GM19467 (cell line): Measurements from ENCODE around the gene PLEK.
"Not testable (repeated sequence)": the region's sequence is repeated elsewhere in the genome, so short reads cannot be mapped to it uniquely, and the experiment has no call there.

ENCODE experiments used
- ATAC-seq: cut with Tn5 transposase; IDR thresholded peaks from one replicate; pipeline ENCODE4 v1.9.1; 2021; ENCODE audit warnings: mild to moderate bottlenecking, moderate library complexity; ENCODE audit not compliant: unreplicated experiment

PLEK gene

DNA sequence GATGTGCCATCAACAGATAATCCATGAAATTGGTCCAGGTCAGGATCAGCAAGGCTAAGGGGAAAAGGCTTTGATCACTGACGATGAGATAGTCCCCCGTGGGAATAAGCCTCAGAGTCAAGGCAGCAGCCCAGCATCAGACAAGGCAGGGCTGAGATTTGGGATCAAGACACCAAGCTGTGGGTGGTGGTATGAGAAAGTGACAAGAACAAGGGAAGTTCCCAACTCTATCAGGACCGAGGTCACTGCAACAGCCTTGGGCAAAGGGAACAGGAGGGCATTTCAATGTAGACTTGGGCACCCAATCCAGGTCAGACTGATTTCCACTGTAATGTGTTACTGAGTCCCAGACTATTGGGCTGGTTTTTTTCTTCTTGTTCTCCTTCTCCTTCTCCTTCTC is 18.7 kb downstream of the PLEK start:
- no peak for ATAC-seq

DNA sequence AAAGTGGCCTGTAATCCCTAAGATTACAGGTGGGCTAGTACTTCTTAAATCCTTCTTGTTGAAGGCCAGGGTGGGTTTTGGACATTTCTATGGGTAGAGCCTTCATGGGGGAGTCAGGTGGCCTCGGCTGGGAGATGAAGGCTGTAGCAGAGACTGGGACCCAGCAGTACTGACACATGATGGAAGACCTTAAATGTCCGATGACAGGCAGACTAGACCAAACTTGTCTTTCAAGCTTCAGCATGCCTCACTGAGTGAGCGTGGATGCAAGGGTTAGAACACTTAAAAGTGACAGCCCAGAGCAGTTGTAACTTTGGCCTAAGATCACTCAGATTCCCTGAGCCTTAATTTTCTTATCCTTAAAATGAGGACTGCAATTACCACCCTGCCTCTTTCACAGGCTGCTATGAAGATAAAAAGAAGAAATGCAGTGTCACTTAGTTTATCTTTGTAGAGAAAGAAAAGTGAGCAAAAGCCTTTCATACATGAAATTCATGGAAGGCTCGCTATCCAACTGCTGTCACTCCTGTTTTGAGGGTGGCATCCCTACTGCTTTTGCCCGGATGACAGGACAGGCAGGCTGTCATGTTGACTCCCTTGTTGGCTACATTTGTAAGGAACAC is 19.5 kb downstream of the PLEK start:
- no peak for ATAC-seq

DNA sequence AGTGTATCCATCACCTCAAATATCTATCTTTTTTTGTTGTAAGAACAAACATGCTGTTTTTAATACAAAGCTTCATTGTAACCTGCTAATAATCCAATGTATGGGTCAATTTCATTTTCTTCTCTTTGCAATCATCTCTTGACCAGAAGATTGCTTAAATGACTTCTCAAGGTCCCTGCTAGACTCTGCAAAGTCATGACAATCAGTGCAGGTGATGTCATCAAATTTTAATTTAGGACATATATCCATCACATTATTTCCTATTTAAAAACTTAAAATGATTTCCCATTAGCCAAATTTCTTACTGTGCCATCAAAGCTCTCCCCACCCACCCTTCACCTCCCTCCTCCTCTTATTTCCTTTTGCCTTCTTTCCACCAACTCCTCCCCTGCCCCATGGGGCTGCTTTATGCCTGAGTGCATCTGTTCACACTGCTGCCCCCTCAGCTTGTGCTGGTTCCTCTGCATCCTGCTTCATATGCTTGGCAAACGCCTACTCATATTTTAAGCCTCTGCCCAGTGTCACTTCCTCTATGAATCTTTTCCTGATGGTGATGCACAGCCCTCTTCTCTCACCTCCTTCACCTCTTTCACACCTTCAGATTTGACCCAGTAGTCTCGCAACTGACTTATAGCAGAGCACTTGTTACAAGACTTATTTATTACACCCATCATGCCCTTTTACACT is 20.3 kb downstream of the PLEK start:
- peak; percentile 53 for ATAC-seq

DNA sequence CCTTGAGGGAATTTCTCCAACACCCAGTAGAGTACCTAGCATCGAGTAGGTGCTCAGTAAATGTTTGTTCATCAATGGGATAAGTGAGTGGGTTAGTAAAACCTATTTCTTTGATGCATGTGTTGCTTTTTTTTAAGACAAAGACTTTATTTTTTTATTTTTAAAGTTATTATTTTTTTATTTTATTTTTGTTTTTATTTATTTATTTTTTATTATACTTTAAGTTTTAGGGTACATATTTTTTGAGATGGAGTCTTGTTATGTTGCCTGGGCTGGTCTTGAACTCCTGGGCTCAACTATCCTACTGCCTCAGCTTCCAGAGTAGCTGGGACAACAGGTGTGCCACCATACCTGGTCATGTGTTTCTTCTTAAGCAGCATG is 20.8 kb downstream of the PLEK start:
- ATAC-seq, result no peak

DNA sequence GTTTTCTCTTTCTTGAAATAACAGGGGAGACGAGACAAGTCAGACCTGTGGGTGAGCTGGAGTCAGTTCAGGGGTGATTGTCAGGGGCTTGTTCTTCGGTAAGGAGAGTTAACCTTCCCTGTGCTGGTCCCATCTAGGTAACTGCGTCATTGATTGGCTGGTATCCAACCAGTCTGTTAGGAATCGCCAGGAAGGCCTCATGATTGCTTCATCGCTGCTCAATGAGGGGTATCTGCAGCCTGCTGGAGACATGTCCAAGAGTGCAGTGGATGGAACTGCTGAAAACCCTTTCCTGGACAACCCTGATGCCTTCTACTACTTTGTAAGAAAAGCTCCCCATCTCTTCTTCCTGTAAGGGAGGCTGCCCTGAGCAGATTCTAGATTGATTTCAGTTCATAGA is 21.3 kb downstream of the PLEK start:
- no peak for ATAC-seq

DNA sequence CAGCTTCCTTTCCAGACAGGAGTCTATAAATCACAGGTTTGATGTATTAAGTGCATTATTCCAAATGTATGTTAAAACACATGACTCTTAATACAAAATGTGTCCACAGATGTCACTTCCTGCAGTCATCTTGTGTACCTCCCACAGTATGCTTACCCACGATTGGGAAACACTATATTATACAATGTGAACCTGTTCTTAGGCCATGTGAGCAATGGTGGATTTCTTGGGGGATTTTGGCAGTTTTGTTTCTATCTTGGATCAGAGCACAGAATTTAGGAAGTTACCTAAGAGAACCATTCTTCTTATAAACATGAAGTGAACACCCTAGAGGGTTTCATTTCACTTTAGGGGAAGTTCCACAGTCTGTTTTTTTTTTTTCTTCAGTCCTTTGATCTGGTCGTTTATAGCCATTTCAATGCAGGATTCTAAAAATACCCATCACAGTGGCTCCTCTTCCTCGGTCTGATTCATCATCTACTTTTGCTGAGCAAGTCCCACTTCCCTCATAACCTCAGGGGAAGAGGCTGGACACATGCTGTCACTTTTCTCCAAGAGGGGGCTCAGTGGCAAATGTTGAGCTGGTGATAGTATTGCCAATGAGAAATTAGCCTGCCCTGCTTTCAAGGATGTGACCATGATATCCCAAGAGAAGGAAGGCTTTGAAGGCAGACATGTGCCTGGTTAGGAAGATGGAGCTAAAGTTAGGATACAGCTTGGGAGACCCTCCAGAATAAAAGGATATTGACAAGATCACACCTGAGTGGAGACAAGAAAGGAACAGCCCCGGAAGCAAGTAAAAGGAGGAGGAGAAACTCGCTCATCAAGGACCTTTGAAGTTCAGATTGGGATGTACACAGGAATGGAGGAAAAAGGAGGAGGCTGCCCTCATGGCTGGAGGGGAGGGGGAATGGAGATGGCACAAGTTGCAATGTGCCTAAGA is 22.6 kb downstream of the PLEK start:
- no peak for ATAC-seq

DNA sequence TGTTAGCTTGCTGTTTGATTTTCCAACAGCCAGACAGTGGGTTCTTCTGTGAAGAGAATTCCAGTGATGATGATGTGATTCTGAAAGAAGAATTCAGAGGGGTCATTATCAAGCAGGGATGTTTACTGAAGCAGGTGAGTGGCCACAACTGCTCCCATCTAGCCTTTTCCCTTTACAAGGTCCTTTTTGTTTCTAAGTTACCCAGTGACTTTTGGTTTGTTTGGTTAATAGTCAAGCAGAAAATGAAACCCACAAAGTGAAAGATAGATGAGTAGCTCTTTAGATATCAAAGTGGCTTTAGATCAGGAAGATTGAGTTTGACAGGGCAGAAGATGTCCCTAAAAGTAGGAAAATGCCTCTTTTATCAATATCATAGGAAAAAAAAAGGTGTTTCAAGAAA is 23.3 kb downstream of the PLEK start:
- ATAC-seq, result no peak

DNA sequence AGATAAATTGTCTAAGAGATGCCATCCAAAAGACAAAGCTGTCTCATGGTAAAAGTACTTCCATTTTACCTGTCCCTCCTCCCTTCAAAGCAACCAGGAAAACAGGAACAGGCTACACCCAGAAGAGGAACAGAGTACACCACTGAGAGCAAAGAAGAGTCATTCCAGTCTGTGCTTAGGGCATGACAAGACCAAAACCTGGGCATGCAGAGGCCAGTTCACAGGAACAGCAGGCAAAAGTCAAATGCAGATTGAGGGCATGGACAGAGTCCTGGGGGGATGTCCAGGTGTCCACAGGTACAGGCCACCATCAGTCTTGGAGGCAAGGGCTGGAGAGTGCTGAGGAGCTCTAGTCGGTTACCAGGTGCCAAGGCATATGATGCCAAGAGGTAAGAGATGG is 23.7 kb downstream of the PLEK start:
- ATAC-seq, result no peak

DNA sequence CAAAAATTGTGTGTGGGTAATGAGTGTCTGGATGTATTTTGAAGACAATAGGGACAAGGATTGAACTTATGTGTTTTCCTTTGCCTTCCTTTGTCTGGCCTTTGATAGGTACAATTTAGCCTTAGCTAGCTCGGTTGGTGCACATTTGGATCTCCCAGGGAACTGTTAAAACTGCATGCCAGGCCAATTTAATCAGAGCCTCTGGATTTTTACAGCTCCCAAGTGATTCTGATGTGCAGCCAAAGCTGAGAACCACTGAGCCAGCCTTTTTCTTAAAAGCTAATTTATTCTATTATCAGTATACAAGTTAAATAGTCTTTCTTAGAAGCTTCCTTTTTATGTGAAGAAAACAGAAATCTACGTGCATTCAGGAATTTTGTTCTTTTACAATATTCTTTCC is 25.0 kb downstream of the PLEK start:
- no peak for ATAC-seq

DNA sequence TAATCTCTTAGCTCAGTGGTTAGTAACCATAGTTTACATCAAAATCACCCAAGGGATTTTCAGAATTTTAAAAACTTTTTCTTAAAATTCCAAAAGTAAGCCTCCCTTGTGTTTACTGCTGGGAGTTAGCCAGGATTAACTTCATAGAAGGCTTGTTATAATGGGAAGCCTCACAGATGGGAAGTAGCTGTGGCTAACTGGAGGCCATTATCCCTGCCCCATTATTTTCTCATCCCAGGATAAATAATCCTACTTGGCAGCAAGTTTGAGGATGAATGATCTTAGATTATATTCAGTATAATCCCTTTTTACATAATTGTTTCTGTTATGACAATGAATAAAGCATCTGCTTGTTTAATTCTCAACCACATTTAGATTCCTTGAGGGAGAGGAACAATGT is 25.5 kb downstream of the PLEK start:
- no peak for ATAC-seq

DNA sequence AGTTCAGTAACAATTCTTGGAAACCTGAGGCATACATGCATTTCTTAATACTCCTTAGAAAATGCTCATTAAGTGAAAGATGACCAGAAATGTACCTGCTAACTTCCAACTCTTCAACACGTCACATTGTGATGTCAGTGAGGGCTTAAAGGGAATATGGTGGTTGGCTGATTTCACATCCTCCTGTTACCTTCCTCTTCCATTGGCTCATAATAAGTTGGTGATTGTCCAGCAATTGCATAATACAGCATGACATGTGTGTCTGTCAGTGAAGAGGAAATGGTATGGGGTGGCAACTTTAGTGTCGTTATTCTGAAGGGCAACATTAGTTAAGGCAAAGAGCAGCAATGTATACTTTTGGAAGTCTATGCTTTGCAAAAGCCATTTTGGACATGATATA is 26.0 kb downstream of the PLEK start:
- no peak for ATAC-seq

DNA sequence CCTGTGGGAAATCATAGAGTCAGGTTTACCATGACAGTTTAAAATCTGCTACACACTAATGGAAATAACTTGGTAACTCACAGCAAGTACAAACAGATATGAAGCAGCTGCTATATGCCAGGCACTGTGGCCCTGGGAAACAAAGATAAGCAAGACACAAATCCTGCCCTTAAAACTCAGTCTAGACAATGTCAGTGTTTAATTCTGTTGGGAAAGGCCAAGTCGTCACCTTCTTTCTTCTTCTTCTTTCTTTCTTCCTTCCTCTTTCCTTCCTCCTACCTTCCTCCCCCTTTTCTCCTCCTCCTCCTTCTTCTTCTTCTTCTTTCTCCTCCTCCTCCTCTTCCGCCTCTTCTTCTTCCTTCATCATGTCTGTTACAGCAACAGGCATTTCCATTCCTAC is 26.8 kb downstream of the PLEK start:
- ATAC-seq, result no peak

DNA sequence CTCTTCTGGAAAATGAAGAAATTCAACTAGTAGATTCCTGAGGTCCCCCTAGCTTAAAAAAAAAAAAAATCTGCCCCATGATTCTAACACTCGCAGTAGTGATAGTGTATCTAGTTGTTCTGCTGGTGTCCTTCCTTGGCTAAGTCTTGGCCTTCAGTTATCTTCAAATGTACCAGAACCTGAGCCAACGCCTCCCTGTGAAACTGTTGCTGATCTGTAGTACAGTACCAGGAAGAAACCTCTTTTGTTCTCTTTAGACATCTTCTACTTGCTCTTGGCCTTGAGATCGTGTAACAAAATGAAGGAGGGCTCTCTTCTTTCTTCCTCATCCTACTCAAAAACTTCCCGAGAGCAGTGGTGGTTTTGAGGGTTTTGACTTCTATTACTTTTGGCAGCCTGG is 31.0 kb downstream of the PLEK start:
- no peak for ATAC-seq

DNA sequence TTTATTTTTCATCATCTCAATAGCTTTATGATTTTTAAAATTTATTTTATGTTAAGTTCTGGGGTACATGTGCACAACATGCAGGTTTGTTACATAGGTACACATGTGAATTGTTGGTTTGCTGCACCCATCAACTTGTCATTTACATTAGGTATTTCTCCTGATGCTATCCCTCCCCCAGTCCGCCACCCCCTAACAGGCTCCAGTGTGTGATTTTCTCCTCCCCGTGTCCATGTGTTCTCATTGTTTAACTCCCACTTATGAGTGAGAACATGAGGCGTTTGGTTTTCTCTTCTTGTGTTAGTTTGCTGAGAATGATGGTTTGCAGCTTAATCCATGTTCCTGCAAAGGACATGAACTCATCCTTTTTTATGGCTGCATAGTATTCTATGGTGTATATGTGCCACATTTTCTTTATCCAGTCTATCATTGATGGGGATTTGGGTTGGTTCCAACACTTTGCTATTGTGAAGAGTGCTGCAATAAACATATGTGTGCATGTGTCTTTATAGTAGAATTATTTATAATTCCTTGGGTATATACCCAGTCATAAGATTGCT is 32.7 kb downstream of the PLEK start:
- ATAC-seq, result not testable (repeated sequence)

DNA sequence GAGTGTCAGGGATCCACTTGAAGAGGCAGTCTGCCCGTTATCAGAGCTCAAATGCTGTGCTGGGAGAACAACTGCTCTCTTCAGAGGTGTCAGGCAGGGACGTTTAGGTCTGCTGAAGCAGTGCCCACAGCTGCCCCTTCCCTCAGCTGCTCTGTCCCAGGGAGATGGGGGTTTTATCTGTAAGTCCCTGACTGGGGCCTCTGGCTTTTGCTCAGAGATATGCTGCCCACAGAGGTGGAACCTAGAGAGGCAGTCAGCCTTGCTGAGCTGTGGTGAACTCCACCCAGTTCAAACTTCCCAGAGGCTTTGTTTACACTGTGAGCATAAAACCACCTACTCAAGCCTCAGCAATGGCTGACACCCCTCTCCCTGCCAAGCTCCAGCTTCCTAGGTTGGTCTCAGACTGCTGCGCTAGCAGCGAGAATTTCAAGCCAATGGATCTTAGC is 38.1 kb downstream of the PLEK start:
- no peak for ATAC-seq

DNA sequence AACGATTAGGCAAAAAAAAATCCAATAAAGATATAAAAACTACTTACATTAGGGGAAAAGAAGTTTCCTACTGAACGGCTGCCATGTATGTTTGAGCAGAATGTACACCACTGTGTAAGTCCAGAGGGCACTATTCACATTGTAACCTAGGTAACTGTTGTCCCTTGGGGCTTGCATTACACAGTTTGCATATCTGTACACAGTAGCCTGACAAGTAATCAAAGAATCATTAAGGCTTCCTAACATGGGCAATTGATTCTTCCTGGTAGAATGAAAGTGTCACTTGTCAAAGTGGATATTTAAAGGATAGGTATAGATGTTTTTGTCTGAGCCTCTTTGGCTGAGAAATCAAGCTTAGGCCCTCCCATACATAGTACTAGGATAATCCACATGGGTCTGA is 39.1 kb downstream of the PLEK start:
- no peak for ATAC-seq

DNA sequence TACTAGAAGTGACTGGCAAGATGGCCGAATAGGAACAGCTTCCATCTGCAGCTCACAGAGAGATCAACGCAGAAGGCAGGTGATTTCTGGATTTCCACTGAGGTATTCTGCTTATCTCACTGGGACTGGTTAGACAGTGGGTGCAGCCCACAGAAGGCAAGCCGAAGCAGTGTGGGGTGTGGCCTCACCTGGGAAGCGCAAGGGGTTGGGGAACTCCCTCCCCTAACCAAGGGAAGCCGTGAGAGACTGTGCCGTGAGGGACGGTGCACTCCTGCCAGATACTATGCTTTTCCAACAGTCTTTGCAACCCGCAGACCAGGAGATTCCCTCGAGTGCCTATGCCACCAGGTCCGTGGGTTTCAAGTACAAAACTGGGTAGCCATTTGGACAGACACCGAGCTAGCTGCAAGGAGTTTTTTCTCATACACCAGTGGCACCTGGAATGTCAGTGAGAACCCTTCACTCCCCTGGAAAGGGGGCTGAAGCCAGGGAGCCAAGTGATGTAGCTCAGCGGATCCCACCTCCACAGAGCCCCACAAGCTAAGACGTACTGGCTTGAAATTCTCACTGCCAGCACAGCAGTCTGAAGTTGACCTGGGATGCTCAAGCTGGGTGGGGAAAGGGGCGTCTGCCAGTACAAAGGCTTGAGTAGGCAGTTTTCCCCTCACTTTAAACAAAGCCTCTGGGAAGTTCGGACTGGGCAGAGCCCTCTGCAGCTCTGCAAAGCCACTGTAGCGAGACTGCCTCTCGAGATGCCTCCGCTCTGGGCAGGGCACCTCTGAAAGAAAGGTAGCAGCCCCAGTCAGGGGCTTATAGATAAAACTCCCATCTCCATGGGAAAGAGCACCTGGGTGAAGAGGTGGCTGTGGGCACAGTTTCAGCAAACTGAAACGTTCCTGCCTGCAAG is 40.1 kb downstream of the PLEK start:
- ATAC-seq, result no peak

DNA sequence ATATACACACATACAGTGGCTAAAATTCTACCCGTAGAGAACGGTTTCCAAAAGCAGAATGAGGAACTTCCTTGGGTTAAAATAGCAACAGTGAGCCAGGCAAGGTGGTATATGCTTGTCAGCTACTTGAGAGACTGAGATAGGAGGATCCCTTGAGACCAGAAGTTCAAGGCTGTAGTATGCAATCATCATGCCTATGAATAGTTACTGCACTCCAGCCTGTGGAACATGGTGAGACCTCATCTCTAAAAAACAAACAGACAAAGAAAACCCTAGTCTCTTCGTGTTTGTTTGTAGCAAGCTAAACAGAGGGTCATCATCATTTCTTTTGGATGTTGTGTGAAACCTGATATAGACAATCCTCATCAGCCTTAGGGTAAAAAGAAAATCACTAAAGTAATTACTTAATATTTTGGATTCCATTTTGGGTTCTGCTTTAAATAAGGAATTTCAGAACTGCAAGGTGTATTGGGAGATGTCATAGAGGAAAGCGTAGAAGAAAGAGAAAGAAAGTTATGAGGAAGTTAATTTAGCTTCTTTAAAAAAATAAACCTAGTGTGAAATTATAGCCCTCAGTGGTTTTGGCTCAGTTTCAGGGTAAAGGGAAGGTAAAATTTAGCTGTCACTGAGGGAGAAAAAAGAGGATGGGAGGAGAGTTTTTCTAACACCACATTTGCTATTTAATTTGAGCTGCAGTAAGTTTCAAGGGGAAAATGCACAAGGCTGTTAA is 46.5 kb downstream of the PLEK start:
- peak; percentile 90 for ATAC-seq

DNA sequence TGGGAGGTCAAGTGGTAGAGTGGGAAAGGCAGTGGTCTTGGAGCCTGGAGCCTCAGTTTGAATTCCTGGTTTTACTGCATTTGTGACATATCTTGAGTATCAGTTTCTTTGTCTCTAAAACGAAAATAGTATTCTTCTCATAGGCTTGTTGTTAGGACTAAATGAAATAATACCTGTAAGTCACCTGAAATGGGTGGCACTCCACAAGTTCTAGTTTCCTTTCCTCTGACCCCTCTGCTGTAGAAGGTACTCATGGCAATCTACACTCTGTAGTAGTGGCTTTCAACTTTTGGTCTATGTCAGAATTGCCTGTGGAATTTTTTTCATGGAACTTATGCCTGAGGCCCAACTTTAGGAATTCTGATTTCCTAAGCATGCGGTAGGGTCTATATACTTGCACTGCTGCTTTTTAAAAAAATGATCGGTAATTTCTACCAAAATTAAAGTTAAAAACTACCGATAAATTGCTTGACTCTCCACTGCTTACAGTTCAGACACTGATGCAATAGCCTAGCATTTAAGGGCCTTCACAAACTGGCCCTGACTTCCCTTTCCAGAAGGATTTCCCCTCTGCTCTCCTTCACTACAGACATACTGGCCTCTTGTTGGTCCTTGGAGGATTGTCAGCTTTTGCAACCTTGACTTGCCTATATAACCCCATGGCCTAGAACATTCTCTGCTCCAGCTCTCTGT is 47.2 kb downstream of the PLEK start:
- peak; percentile 40 for ATAC-seq
